ENCODE data around the gene GALNTL6.
"Not testable (repeated sequence)": the region's sequence is repeated elsewhere in the genome, so short reads cannot be mapped to it uniquely, and the experiment has no call there.

Gene GALNTL6

DNA sequence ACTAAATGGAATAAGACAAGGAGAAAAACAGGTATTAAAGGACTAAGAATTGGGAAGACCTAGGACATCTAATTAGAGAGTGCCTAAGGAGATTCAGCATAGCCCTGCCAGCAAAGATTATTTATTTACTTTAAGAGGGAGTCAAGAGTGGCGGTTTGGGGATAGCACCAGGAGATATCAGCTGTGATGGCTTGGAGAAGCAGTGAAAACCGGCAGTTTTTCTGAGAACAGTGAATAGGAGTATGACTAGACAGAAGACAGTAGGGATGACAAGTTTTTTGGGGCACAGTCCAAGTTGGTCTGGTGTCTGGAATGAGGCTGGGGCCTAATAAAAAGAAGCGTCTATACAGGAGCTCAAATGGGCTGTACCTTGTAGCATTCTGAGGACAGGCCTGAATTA is 1143.1 kb downstream of the GALNTL6 start:
- not testable (repeated sequence) for FAIRE-seq; DNase-seq (ENCODE audit: insufficient read length, low spot score)

DNA sequence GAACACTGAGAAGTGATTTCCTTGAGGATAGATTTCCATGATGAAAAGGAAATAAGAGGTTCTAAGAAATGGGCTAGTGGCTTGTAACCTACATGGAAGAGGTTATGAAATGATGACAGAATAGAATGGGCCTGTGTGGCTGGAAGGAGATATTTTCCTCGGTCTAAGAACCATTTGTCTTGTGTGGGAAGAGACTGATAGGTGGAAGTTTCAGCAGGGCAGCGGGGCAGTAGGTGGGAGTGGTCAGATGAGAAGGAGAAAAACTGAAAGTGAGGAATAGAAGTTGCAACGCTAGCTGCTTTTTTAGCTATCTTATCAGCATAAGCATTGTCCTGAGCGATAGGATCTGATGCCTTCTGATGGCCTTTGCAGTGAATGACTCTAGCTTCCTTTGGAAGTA is 1144.0 kb downstream of the GALNTL6 start:
- no peak for DNase-seq (ENCODE audit: insufficient read length, low spot score)
- no peak for FAIRE-seq

DNA sequence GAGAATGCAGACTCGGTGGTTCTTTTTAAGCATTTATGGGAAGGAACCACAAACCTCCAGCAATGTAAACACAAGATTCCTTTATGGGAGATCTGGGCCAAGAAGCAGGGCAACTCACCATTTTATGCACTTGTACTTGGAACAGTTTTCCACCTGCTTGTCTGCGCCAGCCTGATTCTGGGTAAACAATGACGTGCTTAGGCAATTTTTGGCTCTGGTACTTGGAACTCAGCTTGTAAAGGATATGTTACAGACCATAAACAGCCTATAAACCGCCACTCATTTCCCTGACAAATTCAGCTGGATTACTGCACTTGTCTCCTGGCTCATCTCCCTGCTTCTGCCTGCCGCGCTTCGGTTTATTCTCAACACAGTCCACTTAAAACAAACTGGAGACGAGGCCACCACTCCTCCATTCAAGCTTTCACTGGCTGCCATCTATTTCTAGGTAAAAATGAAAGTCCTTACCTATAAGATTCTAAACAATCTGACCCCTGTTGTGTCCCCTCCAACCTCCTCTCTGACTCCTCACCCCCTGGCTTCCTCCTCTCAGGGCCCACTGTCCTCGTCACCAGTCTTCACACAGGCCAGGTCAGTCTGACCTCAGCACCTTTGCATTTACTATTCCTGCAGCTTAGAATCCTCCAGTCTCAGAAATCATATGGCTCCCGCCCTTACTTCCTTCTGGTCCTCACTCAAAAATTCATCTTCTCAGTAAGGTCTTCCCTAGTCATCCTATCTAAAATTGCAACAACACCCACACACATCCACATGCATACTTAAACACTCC is 1149.6 kb downstream of the GALNTL6 start:
- FAIRE-seq (no peak), DNase-seq (ENCODE audit: insufficient read length, low spot score) (no peak)

DNA sequence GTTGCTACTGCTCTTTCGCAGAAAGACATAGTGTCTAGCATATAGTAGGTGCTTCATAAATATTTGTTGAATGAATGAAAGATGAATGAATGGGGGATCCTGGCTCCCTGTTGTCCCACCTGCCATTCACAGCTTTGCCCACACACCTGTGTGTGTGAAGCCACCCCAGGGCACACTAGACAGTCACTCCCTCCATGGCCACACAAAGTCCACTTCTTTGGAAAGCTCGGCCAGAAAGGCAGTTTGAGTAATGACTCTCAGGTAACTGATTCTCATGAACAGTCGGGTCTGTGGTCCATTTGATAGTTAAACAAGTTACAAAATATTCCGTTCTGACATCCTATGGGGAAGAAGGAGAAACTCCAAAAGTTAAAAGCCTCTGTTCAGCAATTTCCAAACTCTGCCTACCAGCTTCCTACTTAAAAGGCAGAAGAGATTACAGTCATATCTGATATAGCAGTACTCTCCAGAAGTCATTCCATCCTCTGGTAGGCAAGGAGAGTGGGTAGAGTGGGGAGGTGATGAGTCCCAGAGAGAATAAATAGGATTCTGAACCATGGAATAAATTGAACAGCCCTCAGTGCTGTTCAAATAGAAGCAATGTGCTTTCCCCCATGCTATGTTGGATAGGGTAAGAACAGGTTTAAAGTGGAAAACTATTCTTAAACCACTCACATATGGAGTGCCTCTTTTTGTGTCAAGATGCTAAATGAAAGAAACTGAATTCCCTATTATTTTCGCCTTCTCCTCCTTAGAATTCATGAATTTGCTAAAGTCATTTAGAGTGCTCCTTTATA is 1150.5 kb downstream of the GALNTL6 start:
- FAIRE-seq, result no peak
- no peak for DNase-seq (ENCODE audit: insufficient read length, low spot score)

DNA sequence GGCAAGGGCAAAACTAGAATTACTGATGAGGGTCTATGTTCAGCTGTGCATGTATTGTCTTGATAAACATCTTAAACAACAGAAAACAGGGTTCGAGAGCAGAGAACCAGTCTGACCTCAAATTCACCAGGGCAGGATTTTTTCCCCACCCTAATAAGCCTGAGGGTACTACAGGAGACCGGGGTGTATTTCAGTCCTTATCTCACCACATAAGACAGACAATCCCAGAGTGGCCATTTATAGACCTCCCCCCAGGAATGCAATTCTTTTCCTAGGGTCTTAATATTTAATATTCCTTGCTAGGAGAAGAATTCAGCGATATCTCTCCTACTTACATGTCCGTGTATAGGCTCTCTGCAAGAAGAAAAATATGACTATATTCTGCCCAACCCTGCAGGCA is 1157.0 kb downstream of the GALNTL6 start:
- not testable (repeated sequence) for DNase-seq (ENCODE audit: insufficient read length, low spot score); FAIRE-seq

DNA sequence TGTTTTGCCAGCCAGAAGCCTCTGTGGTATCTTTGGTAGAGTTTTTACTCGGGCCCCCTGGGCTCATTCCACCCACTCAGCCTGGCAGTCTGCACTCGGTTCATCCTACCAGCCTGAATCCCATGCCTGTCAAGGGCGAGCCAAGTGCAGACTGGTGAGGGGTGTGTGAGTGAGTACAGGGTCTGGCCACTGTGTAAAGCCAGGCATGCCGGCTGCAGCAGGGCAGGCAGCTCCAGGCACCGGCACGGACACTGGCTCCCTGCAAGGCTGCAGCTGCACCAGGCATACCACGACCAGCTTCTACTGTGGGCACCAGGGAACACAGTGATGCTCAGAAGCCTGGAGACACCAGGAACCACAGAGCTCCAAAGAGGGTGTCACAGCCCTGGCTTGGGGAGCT is 1161.4 kb downstream of the GALNTL6 start:
- DNase-seq (ENCODE audit: insufficient read length, low spot score) (no peak), FAIRE-seq (no peak)

DNA sequence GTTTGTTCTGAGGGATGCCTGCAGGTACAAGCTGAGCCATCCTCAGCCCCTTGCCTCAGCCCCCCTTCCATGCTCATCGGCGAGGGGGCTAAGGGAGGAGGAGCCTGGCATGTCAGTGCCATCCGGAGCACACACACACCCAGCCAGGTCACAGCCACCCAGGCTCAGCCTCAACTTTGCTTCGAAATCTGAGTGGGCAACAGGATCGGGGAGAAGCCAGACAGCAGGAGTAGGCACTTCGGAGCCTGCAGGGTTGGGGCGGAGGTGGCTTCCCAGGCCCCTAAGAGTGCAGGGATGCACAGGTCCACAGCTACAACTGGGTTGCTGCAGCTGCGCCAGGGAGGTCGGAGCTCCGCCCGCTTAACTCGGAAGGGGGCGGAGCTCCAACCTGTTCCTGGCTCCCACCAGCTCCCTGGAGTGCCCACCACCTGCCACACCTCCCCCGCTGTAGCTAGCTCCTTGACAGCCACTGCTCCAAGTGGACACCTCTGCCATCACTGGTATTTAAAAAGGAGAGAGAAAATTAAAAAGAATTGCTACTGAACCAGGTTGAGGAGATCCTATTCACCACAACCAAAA is 1162.5 kb downstream of the GALNTL6 start:
- FAIRE-seq (no peak), DNase-seq (ENCODE audit: insufficient read length, low spot score) (no peak)

DNA sequence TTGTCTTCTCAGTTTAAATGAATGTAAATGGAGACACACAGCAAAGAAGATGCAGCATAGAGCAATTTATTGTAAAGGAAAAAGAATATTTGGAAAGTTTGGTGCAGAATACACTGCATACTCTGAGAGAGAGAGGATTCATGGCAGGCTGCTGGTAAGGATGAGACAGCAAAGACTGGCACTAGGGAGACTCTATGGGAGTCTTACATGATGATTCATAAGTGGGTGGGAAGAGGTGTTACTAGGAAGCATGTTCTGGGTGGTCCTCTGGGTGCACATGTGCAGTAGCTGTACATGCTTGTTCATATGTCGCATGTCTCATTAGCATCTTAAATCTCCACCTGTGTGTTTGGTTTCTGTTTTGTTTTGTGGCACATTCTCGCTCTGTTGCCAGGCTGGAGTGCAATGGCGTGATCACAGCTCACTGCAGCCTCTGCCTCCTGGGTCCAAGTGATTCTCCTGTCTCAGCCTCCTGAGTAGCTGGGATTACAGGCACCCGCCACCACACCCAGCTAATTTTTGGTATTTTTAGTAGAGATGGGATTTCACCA is 1164.4 kb downstream of the GALNTL6 start:
- not testable (repeated sequence) for DNase-seq (ENCODE audit: insufficient read length, low spot score); FAIRE-seq

DNA sequence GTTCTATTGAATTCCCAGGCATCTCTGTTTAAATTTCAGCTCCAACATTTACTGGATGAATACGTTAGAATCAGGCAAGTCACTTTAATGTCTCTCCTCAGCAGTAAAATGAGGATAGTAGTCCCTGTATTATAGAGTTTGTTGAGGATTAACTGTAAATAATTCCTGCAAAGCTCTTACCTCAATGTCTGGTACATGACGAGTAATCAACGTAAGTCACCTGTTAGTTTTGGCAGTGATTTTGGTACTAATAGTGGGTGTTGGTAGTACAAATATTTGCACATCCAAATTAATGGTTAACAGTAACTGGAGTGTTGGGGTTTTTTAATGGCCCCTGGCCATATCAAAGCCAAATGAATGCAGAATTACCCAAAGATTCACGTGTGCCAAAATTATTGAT is 1165.6 kb downstream of the GALNTL6 start:
- FAIRE-seq, result no peak
- no peak for DNase-seq (ENCODE audit: insufficient read length, low spot score)

DNA sequence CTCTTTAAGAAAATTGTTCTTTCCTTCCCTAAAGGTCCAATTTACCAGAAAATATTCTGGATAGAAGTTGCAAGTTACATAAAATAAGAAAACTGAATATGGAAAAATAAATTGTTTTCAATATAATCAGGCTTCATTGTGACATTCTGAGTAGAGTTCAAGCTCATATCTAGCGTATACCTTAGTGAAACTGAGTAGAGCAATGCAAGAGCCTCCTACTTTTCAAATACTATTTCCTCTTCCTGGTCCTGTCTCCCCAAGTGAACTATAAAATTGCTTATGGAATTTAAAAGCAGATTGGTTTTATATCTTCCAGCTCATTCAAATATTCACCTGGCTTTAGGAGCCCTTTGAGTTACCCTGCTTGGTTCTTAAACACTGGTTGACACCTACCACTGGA is 1166.1 kb downstream of the GALNTL6 start:
- no peak for DNase-seq (ENCODE audit: insufficient read length, low spot score)
- FAIRE-seq, result no peak

DNA sequence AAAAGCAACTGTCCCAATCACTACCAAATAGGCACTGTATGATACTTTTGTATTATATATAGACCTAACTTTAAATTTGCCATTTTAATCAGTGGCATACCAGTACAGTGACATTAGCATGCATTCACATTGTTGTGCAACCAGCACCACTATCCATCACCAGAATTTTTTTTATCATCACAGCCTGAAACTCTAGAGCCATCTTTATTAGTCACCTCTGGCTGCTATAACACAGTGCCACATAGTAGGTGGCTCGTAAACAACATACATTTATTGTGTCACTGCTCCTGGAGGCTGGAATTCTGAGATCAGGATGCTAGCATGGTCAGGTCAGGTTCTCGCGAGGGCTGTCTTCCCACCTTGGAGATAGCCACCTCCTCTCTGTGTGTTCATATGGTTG is 1167.0 kb downstream of the GALNTL6 start:
- no peak for FAIRE-seq
- DNase-seq (ENCODE audit: insufficient read length, low spot score), result no peak

DNA sequence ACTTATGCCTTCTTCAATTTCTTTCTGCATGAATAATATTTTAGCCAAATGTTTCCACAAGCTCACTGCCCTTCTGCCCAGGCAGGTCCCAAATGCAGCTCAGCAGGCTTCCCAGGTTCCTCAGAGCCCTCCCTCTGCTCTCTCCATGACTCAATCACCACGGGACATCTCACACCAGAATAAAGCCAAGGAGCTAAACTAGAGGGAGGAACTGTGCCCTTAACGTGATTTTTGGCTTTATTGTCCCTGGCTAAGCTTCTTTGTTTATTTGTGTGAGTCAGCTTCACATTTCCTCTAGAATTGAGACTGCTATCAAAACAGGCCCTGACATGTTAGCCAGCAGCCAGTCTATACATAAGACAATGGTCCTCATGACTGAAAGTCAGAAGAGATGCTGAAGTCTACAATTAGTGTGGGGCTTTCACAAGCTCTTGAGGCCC is 1169.0 kb downstream of the GALNTL6 start:
- no peak for FAIRE-seq
- no peak for DNase-seq (ENCODE audit: insufficient read length, low spot score)

DNA sequence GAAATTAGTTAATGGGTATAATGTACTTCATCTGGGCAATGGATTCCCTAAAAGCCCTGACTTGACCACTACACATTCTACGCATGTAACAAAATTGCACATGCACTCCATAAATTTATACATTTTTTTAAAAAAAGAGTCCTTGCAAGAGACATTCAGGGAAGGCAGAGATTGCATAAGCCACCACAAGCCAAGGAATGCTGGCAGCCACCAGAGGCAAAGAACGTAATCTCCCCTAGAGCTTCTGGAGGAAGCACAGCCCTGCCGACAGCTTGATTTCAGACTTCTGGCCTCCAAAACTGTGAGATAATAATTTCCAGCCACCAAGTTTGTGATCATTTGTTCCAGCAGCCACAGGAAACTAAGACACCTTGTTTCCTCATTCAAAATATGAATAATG is 1169.8 kb downstream of the GALNTL6 start:
- FAIRE-seq (no peak), DNase-seq (ENCODE audit: insufficient read length, low spot score) (no peak)

DNA sequence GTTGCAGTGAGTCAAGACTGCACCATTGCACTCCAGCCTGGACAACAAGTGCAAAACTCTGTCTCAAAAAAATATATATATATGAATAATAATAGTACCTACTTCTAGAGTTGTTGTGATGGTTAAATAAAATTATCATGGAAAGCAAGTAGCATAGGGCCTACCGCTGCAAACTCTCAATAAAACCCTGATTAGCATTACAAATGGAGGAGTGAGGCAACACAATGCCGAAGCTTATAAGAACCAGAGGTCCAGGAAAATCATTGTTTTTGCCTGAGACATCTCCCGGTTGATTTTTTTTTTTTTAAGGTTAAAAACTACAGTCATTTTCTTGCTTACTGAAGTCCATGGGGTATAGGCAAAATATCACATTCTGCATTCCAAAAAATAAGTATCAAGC is 1170.4 kb downstream of the GALNTL6 start:
- no peak for FAIRE-seq
- DNase-seq (ENCODE audit: insufficient read length, low spot score), result no peak

DNA sequence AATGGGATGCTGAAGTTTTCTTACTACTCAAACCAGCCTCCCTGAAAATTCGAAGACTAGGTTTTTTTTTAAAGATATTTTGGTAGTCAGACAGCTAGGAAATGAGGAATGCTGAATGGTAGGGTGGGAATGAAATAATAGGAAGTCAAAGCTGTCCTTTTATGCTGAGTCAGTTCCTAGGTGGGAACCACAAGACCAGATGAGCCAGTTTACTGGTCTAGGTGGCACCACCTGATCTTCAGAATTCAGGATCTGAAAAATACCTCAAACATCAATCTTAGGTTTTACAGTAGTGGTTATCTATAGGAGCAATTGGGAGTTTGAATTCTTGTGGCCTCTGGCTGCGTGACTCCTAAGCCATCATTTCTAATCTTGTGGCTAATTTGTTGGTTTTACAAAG is 1172.3 kb downstream of the GALNTL6 start:
- peak; percentile 49 for FAIRE-seq
- DNase-seq (ENCODE audit: insufficient read length, low spot score), result no peak

DNA sequence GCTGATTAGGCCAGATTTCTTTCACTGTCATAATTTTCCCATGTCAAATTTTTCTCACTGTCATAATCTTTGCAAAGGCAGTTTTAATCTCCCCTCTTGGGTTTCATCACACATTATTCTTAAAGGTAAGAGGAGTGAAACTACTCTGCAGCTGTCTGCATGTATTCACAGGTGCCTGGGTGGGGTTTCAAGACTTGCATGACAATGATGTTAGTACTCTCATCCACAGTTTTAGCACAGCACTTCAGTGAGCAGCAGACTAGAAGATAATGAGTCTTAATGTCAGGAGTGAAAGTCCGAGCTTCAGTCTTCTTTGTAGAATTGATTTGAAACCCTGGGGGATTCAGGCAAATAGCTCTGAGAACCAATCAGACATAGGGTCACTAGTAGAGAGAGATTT is 1172.9 kb downstream of the GALNTL6 start:
- DNase-seq (ENCODE audit: insufficient read length, low spot score), result no peak
- peak; percentile 60 for FAIRE-seq

DNA sequence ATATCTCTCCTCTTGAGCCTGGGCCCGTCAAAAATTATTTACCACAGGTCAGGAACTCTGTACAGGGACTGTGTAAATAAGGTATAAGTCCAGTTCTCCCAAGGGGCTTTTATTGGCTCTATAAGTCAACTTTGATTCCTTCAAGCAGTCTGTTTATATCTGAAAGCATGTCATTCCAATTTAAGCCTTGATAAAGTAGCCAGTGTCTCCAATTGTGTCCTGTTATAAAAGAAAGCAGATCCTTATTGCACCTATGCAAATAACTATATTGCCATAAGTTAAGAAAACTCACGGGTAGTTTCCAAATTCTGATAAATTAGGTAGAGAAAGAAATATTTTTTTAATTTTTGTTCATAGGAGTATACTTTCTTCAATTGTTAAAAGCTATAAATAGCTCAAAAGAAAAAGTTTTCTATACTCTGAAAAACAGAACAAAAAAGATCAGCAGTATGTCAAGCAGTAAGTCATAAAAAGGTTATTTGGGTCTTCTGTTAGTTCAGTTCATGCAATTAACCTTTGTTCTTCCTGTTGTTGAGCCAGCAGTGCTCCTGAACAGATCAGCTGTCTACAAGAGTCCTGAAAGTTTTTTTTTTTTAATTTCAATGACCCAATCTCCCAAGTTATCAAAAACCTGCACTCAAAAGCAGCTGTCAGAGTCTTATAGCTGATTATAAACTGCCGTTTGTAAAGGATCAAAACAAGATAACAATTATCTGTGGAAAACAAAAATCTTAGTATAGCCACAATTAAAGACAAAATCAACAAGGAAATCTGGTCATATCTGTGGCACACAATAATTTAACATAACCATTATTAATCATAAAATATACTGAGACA is 1177.0 kb downstream of the GALNTL6 start:
- FAIRE-seq (no peak), DNase-seq (ENCODE audit: insufficient read length, low spot score) (no peak)

DNA sequence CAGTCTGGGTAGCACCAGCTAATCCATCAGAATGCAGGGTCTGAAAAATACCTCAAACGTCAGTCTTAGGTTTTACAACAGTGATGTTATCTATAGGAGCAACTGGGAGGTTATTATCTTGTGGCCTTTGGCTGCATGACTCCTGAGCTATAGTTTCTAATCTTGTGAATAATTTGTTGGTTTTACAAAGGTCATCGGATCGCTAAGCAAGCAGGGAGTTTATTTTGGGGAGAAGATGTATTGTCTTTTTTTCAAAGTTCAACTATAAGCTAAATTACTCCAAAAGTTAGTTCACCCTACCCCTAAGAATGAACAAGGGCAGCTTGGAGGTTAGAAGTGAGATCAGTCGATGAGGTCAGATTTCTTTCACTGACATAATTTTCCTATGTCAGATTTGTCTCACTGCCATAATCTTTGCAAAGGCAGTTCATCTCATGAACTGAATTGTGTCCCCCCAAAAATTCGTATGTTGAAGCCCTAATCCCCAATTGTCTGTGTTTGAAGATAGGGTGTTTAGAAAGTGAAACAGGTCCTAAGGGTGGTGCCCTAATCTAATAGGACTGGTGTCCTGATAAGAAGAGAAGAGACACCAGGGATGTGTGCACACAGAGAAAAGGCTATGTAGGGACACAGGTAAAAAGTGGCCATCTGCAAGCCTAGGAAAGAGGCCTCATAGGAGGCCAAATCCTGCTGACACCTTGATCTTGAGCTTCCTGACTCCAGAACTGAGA is 1179.6 kb downstream of the GALNTL6 start:
- no peak for DNase-seq (ENCODE audit: insufficient read length, low spot score)
- FAIRE-seq, result no peak

DNA sequence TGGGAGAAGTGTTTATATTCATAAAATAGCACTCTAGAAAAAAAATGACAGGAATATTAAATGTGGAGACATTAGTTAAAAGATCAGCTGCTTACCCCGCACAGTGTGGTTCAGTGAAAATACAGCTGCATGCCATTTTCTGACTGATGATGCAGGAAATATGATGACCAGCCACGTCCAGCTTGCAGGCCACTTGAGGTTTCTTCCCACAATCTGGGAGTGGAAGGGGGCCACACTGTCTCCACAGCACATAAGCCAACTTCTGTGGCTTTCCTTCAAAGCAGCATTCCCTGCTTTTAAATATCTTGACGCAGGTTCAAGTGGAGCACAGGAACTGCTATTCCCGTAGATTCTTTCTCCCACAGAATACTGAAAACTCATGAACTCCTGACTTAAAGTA is 1182.0 kb downstream of the GALNTL6 start:
- FAIRE-seq (no peak), DNase-seq (ENCODE audit: insufficient read length, low spot score) (no peak)

DNA sequence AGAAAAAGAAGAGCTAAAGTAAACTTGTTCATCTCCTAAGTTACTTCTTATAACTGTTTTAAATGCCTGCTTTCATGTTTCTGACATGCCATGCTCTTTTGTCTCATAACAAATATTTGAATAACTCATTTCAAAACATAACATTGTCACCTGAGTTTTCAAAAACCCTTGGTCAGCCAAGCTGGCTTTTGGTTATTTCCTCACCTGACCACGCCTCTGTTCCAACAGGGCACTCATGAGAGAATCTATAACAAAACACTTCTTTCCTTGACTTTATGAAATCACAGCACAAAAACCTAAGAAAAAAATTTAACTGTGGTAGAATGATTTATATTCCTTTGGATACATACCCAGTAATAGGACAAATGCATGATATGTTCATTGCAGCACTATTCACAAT is 1182.5 kb downstream of the GALNTL6 start:
- FAIRE-seq (no peak), DNase-seq (ENCODE audit: insufficient read length, low spot score) (no peak)

Measured in GM19239 (cell line).